GM12878 (cell line): ENCODE results near the gene CDC42BPB. TPM values are rescaled to one million over a fixed set of nuclear protein-coding genes. Genes with fewer than 3 reads are reported as not detected.

Experiments
- ATAC-seq: fragments of 200-7000 bp; cut with Tn5 transposase; 3 replicates; pipeline ENCODE4 v1.9.1; 2020; ENCODE audit warnings: mild to moderate bottlenecking, moderate library complexity
- BruUV-seq: library from RNA; stranded (reverse); fragments of 400-500 nt; replicated peaks from 2 replicates; lab custom pipeline; 2021; lab: Mats Ljungman, UMichigan
- CTCF ChIA-PET: fragments of 300-600 bp; sonication (Branson Sonifier 250); formaldehyde crosslinking; extraction: SDS; loops from one replicate; lab custom pipeline; 2021; ENCODE audit warnings: inconsistent platforms; lab: Yijun Ruan, JAX
- POLR2A ChIA-PET: fragments of 350-600 bp; formaldehyde crosslinking; extraction: SDS; loops from one replicate; lab custom pipeline; 2021; ENCODE audit warnings: inconsistent platforms; lab: Charles Lee
- RAD21 ChIA-PET: fragments of 300-600 bp; sonication (Branson Sonifier 250); formaldehyde crosslinking; loops from one replicate; lab custom pipeline; 2023; ENCODE audit warnings: antibody characterized with exemption; ENCODE audit not compliant: unreplicated experiment; lab: Charles Lee
- SMC1A ChIA-PET: fragments of 300-600 bp; sonication (Branson Sonifier 250); formaldehyde crosslinking; loops from one replicate; lab custom pipeline; 2023; ENCODE audit not compliant: unreplicated experiment, uncharacterized antibody; lab: Charles Lee
- DNase-seq: peaks from one replicate; pipeline ENCODE4 v3.0.0-alpha.2; 2011; ENCODE audit warnings: low read depth, low spot score
- FAIRE-seq: peaks from 3 replicates; lab custom pipeline; 2011; peaks lifted over from hg19 to GRCh38; lab: Jason Lieb, UNC
- H2AFZ ChIP-seq: 2 replicates; pipeline ENCODE4 v1.6.0; 2011; ENCODE audit warnings: low read depth, low read length, control low read depth; ENCODE audit not compliant: control insufficient read depth
- H3K27ac ChIP-seq: 2 replicates; pipeline ENCODE4 v1.5.1; 2011; ENCODE audit warnings: control low read depth; ENCODE audit not compliant: control insufficient read depth, insufficient read depth
- H3K27me3 ChIP-seq, 2 experiments: replicated peaks in 1 of 2; 2 replicates each; pipeline versions ENCODE4 v1.6.0 to v1.6.1; 2011; ENCODE audit warnings: low read length in 1 of 2; ENCODE audit not compliant: control insufficient read depth in 2 of 2, insufficient read depth in 2 of 2
- H3K36me3 ChIP-seq, 2 experiments: 2 replicates each; pipeline ENCODE4 v1.5.1; 2011; ENCODE audit warnings: low read length in 1 of 2; ENCODE audit not compliant: control insufficient read depth in 2 of 2, insufficient read depth in 2 of 2
- H3K4me1 ChIP-seq: 2 replicates; pipeline ENCODE4 v1.6.1; 2011; ENCODE audit warnings: mild to moderate bottlenecking, low read length, moderate library complexity, mixed read lengths; ENCODE audit not compliant: control insufficient read depth, insufficient read depth
- H3K4me2 ChIP-seq: 2 replicates; pipeline ENCODE4 v1.6.0; 2011; ENCODE audit warnings: control low read depth; ENCODE audit not compliant: control insufficient read depth, insufficient read depth
- H3K4me3 ChIP-seq: fragments of 200-600 bp; sonication (generic); 2 replicates; pipeline ENCODE4 v1.5.1; 2016
- H3K79me2 ChIP-seq: 2 replicates; pipeline ENCODE4 v1.6.0; 2011; ENCODE audit warnings: low read length; ENCODE audit not compliant: control insufficient read depth, insufficient read depth
- H3K9ac ChIP-seq: 2 replicates; pipeline ENCODE4 v1.8.0; 2011; ENCODE audit warnings: low read length, control low read depth, mixed read lengths; ENCODE audit not compliant: control insufficient read depth, insufficient read depth
- H3K9me3 ChIP-seq: replicated peaks from 3 replicates; pipeline ENCODE4 v1.5.1; 2011; ENCODE audit warnings: mild to moderate bottlenecking, low read length; ENCODE audit not compliant: control insufficient read depth, insufficient read depth
- H4K20me1 ChIP-seq: 2 replicates; pipeline ENCODE4 v1.6.0; 2011; ENCODE audit not compliant: control insufficient read depth, insufficient read depth
- IKZF2 ChIP-seq, 2 experiments: fragments of 450-650 bp; IDR thresholded peaks; 2 replicates each; pipeline ENCODE4 v1.6.1; 2017; ENCODE audit warnings: mild to moderate bottlenecking in 2 of 2, moderate library complexity in 2 of 2
- NFYA ChIP-seq: IDR thresholded peaks from 2 replicates; pipeline ENCODE4 v1.6.1; 2011; ENCODE audit warnings: low read depth, mild to moderate bottlenecking, low read length, improper control_type of control experiment, borderline replicate concordance
- NR2C1 ChIP-seq: fragments of 450-650 bp; IDR thresholded peaks from 2 replicates; pipeline ENCODE4 v1.6.1; 2017; ENCODE audit warnings: antibody characterized with exemption, mild to moderate bottlenecking, moderate library complexity
- POLR2A ChIP-seq: IDR thresholded peaks from 2 replicates; pipeline ENCODE4 v1.6.1; 2011; ENCODE audit warnings: low read depth, mild to moderate bottlenecking, low read length
- RAD51 ChIP-seq: fragments of 450-650 bp; IDR thresholded peaks from 2 replicates; pipeline ENCODE4 v1.6.1; 2016; ENCODE audit warnings: moderate library complexity, mild to moderate bottlenecking, inconsistent platforms
- SUZ12 ChIP-seq: fragments of 200-600 bp; sonication (generic); IDR thresholded peaks from one replicate; pipeline ENCODE4 v1.6.1; 2018; ENCODE audit warnings: antibody characterized with exemption, mild to moderate bottlenecking; ENCODE audit not compliant: unreplicated experiment
- YBX1 ChIP-seq: fragments of 450-650 bp; IDR thresholded peaks from 2 replicates; pipeline ENCODE4 v1.6.1; 2016; ENCODE audit warnings: antibody characterized with exemption
- ZNF207 ChIP-seq: fragments of 450-650 bp; IDR thresholded peaks from 2 replicates; pipeline ENCODE4 v1.6.1; 2014; ENCODE audit warnings: antibody characterized with exemption, mild to moderate bottlenecking, borderline replicate concordance
- whole genome bisulfite sequencing: methylation state at CpG from one replicate; pipeline ENCODE4 v1.1.6; 2016; ENCODE audit warnings: low lambda C conversion rate; ENCODE audit not compliant: insufficient replicate concordance, insufficient coverage; ENCODE audit errors: missing lambda C conversion rate; 5-methylcytosine and 5-hydroxymethylcytosine counted together
- in situ Hi-C: fragments of 300-500 bp; cut with MboI; formaldehyde crosslinking; loops from 9 replicates; pipeline ENCODE4 v1.14.3; 2018; ENCODE audit warnings: mixed read lengths
- intact Hi-C: fragments of 100-400 bp; cut with micrococcal nuclease; formaldehyde crosslinking; loops from one replicate; pipeline ENCODE4 v1.14.2; 2022; ENCODE audit not compliant: unreplicated experiment
- polyA plus RNA-seq, 11 experiments: library from polyadenylated mRNA; depleted of rRNA in 4 of 11; unstranded in 6 of 11; stranded (reverse) in 5 of 11; fragments of >200 nt; fragmentation: Nextera tagmentation in 4 of 11; fragmentation: Illumina TruSeq in 1 of 11; extraction: Ambion mirVana in 4 of 11; extraction: Trizol in 1 of 11; gene quantifications; 1 replicate in 1 of 11; 2 replicates in 10 of 11; pipeline versions ENCODE4 v1.2.1 to v1.2.3, GENCODE V29; 2011 to 2016; ENCODE audit warnings: inconsistent platforms in 2 of 11, missing spikeins in 2 of 11, low read depth in 1 of 11
- total RNA-seq, 4 experiments: library from RNA; depleted of rRNA in 3 of 4; stranded (reverse); fragments of >200 nt in 3 of 4; fragmentation: Illumina TruSeq in 1 of 4; extraction: Trizol in 1 of 4; gene quantifications; 2 replicates each; pipeline versions ENCODE4 v1.2.1 to v1.2.3, GENCODE V29; 2013 to 2021
- TF ChIP-seq, protein P1 (sequence below): fragments of 450-650 bp; IDR thresholded peaks from 2 replicates; pipeline ENCODE4 v1.6.1; 2017; ENCODE audit warnings: low read depth, mild to moderate bottlenecking, moderate library complexity
- TF ChIP-seq, protein P2 (sequence below): IDR thresholded peaks from 2 replicates; pipeline ENCODE4 v1.6.1; 2012; ENCODE audit warnings: low read depth, low read length, improper control_type of control experiment
- TF ChIP-seq, protein P3 (sequence below): fragments of 450-650 bp; formaldehyde crosslinking; IDR thresholded peaks from 2 replicates; pipeline ENCODE4 v1.4.0; 2020; ENCODE audit warnings: mild to moderate bottlenecking, moderate library complexity
- TF ChIP-seq, protein P4 (sequence below): fragments of 450-650 bp; IDR thresholded peaks from 2 replicates; pipeline ENCODE4 v1.6.1; 2017; ENCODE audit warnings: mild to moderate bottlenecking, low read depth, inconsistent platforms; ENCODE audit not compliant: poor library complexity, severe bottlenecking

CDC42BPB gene
- total and polyA plus RNA-seq, 10 of the 15 experiments (the other 5 are each of a cell fraction or from before 2014, with no cell fraction given), result 0.42 to 22.1 (median 13.3) TPM

DNA sequence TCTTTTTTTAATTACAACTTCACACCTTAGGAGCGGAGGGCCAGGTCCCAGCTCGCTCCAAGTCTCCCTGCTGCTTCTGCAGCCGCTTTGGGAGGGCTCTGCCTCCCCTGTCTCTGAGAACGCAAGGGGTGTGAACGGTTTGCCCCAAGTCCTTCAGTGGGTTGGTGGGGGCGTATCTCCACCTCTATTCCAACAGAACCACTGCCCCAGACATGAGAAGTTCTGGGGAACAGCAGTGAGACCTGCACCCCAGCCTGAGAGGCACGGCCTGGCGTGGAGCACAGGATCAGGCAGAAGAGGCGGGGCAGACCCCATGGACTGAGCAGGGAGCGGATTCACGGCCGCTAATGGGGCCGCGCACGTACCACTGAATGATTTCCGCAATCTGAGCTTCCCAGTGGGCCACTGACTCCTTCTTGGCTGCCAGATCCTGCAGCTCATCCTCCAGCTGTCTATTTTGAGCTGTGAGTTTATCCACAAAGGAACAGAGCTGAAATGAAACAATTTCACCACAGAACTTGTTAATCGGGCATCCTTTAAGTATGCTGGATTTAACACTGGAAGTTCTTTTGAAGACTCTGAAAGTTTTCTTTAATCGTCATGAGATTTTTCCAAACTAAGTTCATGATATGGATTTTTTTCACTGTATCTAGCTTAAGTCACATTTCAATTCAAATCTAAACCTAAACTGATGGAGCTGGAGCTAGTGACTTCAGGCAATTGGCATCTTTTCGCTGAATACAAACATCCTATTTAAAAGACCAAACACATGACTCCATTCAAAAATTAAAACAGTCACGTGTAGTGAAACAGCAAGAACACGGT lies 90.5 kb downstream of the CDC42BPB start:
- RAD21 ChIA-PET, result no interaction called here
- POLR2A ChIA-PET, result no interaction called here
- Histone ChIP-seq H3K36me3 (peaks cover 24 to 25% of the 10 kb centered on the region in 2 experiments), H3K9ac (no peak overlapping the region), H4K20me1 (no peaks in the 10 kb centered on the region), H3K4me1 (no peaks in the 10 kb centered on the region), H3K27me3 (no peaks in the 10 kb centered on the region), H2AFZ (no peak overlapping the region), H3K4me2 (no peak overlapping the region), H3K27ac (no peak overlapping the region), H3K9me3 (no peaks in the 10 kb centered on the region), H3K4me3 (no peak overlapping the region), H3K79me2 (no peaks in the 10 kb centered on the region)
- intact Hi-C loops, result no loop called here
- DNase-seq, result no peak
- 77% methylated on average over 21 of the region's 21 CpGs for WGBS
- in situ Hi-C loops, result no loop called here
- BruUV-seq, result no TSS peak
- SMC1A ChIA-PET, result no interaction called here
- CTCF ChIA-PET, result interaction anchor here (2.0 kb wide), 1 partner anchor 273 kb away, joined by 5 read pairs; no protein-coding TSS in a partner anchor
- no peak for ATAC-seq
- no peak for FAIRE-seq
- no peak for TF ChIP-seq NFYA
- TF ChIP-seq, protein P1, sequence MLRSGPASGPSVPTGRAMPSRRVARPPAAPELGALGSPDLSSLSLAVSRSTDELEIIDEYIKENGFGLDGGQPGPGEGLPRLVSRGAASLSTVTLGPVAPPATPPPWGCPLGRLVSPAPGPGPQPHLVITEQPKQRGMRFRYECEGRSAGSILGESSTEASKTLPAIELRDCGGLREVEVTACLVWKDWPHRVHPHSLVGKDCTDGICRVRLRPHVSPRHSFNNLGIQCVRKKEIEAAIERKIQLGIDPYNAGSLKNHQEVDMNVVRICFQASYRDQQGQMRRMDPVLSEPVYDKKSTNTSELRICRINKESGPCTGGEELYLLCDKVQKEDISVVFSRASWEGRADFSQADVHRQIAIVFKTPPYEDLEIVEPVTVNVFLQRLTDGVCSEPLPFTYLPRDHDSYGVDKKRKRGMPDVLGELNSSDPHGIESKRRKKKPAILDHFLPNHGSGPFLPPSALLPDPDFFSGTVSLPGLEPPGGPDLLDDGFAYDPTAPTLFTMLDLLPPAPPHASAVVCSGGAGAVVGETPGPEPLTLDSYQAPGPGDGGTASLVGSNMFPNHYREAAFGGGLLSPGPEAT, result no peak
- TF ChIP-seq, protein P2, sequence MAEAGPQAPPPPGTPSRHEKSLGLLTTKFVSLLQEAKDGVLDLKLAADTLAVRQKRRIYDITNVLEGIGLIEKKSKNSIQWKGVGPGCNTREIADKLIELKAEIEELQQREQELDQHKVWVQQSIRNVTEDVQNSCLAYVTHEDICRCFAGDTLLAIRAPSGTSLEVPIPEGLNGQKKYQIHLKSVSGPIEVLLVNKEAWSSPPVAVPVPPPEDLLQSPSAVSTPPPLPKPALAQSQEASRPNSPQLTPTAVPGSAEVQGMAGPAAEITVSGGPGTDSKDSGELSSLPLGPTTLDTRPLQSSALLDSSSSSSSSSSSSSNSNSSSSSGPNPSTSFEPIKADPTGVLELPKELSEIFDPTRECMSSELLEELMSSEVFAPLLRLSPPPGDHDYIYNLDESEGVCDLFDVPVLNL, result no peak
- TF ChIP-seq SUZ12, result no peak
- TF ChIP-seq, protein P3, sequence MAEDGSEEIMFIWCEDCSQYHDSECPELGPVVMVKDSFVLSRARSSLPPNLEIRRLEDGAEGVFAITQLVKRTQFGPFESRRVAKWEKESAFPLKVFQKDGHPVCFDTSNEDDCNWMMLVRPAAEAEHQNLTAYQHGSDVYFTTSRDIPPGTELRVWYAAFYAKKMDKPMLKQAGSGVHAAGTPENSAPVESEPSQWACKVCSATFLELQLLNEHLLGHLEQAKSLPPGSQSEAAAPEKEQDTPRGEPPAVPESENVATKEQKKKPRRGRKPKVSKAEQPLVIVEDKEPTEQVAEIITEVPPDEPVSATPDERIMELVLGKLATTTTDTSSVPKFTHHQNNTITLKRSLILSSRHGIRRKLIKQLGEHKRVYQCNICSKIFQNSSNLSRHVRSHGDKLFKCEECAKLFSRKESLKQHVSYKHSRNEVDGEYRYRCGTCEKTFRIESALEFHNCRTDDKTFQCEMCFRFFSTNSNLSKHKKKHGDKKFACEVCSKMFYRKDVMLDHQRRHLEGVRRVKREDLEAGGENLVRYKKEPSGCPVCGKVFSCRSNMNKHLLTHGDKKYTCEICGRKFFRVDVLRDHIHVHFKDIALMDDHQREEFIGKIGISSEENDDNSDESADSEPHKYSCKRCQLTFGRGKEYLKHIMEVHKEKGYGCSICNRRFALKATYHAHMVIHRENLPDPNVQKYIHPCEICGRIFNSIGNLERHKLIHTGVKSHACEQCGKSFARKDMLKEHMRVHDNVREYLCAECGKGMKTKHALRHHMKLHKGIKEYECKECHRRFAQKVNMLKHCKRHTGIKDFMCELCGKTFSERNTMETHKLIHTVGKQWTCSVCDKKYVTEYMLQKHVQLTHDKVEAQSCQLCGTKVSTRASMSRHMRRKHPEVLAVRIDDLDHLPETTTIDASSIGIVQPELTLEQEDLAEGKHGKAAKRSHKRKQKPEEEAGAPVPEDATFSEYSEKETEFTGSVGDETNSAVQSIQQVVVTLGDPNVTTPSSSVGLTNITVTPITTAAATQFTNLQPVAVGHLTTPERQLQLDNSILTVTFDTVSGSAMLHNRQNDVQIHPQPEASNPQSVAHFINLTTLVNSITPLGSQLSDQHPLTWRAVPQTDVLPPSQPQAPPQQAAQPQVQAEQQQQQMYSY (CRISPR knock-in tag), result no peak
- TF ChIP-seq YBX1, result no peak
- TF ChIP-seq NR2C1, result no peak
- no peak for TF ChIP-seq IKZF2 (IDR thresholded peaks at IDR 0.05)
- no peak for TF ChIP-seq ZNF207
- TF ChIP-seq, protein P4, sequence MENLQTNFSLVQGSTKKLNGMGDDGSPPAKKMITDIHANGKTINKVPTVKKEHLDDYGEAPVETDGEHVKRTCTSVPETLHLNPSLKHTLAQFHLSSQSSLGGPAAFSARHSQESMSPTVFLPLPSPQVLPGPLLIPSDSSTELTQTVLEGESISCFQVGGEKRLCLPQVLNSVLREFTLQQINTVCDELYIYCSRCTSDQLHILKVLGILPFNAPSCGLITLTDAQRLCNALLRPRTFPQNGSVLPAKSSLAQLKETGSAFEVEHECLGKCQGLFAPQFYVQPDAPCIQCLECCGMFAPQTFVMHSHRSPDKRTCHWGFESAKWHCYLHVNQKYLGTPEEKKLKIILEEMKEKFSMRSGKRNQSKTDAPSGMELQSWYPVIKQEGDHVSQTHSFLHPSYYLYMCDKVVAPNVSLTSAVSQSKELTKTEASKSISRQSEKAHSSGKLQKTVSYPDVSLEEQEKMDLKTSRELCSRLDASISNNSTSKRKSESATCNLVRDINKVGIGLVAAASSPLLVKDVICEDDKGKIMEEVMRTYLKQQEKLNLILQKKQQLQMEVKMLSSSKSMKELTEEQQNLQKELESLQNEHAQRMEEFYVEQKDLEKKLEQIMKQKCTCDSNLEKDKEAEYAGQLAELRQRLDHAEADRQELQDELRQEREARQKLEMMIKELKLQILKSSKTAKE, result no peak
- no peak for TF ChIP-seq POLR2A
- TF ChIP-seq RAD51, result no peak
